HG03521 (cell line): ENCODE data around the gene TNFRSF25.

ENCODE experiments used
- ATAC-seq: cut with Tn5 transposase; IDR thresholded peaks from one replicate; pipeline ENCODE4 v1.9.1; 2021; ENCODE audit warnings: mild to moderate bottlenecking, moderate library complexity; ENCODE audit not compliant: unreplicated experiment

TNFRSF25 gene

DNA sequence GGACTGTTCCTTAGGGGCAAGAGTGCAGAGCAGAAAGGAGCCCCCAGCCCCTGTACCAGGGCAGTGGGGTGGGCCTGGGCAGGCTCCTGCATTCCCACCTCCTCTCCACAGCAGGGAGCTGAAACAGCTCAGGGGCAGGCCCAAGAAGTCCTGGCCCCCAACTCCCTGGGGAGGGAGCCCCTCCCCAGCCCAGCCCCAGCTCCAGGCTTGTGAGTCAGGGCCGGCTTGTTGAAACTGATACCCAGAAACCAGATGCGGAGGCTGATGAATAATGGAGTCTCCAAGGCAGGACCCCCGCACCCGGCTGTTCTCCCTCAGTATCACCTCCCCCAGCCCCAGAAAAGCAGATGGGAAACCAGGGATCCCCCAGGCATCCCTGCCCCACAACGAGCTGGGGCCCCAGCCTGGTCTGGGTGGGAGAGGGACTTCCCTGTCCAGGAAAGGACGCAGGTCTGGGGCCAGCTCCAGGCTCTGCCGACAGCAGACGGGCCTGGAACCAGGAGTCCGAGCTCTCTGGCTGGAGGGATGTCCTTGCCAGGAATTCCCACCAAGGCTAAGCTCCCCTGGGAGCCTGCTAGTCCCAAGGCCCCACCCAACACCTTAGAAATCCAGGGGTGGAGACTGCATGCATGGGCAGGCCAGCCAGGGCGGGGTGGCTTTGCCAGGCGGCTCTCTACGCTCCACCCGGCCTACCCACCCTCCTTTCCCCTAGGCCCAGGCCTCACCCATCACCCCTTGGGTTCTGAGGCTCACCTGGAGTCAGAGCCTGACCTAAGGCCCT lies 22.8 kb upstream of the TNFRSF25 start:
- no peak for ATAC-seq

DNA sequence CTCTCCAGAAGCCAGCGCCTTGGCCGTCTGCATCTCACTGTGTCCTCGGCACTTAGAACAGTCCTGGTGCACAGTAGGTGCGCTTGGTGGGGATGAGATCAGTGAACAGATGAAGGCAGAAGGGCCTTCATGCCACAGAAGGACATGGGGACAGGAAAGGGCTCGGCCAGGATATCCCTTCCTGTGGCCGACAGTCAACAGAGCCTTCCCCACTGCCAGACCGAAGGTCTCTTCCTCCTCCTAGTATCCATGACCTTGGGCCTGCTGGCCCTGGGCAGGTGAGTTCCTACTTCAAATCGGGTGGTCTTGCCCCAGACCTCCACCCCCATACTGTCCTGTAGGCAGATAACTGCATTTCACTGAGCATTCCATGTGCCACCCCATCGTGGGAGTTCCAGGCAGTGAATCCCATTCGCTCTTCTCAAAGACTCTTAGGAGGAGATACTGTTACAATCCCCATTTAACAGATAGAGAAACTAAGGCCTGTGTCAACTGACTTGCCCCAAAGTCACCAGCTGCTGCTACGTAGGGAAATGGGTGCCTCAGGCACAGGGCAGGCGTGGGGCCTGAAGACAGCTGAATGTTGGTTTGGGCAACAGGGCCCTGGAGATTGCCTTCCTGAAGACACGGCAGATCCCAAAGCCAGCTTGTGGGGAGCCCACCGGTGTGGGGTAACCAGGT lies 22.0 kb upstream of the TNFRSF25 start:
- ATAC-seq, result no peak

DNA sequence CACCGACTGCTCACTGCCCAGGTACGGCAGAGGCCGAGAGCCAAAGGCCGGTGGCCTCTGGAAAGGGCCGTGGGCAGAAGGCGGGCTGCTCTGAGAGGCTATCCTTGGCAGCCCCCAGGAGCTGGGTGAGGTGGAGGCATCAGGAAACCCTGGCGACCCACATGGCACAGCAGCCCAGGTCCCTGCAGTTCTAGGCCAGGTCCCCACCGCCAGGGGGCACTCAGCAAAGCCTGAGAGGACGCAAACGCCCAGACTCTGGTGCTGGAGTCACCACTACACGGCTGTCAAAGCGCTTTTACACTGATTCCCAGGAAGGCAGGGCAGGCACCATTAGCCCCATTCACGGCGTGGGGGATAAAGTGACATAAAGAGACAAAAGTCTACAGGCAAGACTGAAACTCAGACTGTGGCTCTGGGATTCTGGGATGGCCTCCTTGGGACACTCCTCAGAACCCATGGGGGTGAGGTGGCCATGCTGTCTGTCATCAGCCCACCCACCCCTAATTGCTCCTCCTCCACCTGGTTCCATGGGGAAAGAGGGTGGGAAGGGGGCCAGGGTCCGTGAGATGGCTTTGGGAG lies 20.5 kb upstream of the TNFRSF25 start:
- ATAC-seq, result no peak

DNA sequence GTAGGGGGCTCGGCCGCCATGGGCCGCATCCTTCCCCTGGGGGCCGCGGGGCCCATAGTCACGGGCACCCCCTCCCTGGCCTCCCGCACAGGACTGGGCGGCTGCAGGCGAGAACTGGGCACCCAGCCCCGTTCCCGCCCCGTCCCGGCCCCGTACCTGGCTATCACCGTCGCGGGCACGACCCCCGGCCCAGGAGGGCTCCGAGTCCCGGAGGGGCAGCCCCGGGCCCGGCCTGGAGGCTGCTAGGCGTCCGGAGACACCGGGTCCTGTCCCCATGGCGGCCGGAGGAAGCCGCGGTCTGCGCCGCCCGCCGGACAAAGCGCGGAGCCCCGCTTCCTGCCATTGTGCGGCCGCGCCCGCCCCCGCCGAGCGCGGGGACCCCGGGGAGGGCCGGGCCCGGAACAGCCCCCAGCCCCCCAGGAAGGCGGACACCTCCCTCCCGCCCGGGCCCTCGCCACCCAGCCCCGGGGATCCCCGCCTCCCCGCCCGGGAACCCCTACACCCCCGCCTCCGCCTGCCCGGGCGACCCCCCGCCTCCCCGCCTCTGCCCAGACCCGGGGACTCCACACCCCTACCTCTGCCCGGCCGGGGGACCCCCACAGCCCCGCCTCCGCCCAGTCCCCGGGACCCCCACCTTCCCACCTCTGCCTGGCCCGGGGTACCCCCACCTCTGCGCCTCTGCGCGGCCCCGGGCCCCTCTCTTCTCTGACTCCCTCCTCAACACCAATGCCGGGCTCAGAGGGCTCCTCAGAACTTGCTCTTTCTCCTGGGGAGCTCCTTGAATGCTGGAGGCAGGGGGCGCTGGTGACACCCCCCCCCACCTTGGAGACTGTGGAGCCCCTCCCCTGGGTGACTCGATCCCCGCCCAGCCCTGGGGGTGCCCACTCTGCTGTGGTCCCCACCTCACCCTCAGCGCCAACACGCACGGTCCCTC lies 19.5 kb upstream of the TNFRSF25 start:
- no peak for ATAC-seq

DNA sequence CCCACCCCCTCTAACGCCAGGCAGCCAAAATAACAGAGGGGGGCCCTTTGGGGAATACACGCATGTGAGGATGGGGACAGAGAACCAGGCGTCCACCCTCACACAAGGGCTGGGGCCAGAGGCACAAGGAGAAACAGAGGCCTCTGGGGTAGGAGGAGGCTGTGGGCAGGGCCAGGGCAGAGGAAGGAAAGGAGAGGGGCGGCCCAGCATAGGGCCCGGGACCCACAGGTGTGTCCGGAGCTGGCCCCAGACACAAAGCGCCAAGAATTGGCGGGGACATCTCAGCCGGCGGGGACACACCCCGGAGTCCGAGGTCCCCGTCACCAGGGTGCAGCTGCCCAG lies 18.8 kb upstream of the TNFRSF25 start:
- ATAC-seq, result no peak

DNA sequence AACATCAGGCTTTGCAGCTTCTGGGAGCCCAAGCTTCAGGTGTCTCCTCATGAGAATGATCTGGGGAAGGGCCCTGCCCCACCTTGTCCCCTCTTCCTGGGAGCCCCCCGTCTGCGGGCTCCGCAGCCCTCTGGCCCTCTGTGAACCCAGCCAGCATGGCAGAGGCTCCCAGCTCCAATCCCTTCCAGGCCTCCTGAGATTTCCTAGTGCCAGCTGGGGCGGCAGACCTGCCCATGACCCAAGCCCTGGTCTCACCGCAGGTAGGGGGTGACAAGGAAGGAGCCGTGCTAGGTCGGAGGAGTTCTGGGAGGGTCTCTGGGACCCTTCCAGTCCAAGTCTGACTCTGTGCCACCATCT lies 17.8 kb upstream of the TNFRSF25 start:
- no peak for ATAC-seq

DNA sequence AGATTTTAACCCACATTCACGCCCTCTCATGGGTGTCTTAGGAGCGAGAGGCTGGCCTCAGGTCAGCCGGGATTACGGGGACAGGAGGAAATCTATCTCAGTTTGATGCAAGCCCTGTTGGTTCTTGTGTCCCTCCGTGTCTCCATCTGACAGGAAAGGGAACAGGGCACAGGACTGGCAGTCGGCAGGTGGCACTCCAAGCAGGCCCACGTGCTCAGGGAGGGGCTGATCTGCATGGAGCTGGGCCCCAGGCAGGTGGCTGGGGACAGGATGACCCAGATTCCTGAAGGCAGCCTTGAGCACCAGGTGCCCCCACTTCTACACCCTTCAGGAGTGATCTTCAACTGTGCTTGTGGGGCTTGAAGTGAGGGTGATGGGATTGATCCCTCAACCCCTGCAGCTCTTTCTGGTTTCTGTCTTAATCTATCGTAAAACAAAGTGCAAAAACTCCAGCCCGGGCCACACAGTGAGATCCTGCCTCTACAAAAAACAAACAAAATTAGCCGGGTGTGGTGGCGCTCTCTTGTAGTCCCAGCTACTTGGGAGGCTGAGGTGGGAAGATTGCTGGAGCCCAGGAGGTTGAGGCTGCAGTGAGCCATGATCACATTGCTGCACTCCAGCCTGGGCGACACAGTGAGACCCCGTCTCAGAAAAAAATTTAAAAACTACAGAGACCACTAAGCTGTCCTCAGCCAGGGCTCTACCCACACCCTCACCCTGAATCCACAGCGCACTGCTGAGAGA lies 17.2 kb upstream of the TNFRSF25 start:
- no peak for ATAC-seq

DNA sequence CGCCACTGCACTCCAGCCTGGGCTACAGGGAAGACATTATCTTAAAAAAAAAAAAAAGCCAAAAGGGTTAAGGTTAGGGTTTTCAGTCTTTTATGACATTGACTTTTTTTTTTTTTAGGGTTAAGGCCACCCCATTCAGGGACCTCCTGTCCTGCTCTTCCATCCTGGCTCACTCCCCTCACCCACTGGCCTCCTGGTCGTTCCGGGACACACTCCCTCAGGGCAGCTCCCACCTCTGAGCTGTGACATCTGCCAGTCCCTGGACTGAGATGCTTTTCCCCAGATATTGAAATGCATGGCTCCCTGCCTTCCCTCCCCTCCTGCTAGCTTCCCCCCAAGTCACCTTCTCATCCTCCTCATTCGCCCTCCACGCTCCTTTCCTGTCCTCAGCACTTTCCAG lies 15.8 kb upstream of the TNFRSF25 start:
- no peak for ATAC-seq

DNA sequence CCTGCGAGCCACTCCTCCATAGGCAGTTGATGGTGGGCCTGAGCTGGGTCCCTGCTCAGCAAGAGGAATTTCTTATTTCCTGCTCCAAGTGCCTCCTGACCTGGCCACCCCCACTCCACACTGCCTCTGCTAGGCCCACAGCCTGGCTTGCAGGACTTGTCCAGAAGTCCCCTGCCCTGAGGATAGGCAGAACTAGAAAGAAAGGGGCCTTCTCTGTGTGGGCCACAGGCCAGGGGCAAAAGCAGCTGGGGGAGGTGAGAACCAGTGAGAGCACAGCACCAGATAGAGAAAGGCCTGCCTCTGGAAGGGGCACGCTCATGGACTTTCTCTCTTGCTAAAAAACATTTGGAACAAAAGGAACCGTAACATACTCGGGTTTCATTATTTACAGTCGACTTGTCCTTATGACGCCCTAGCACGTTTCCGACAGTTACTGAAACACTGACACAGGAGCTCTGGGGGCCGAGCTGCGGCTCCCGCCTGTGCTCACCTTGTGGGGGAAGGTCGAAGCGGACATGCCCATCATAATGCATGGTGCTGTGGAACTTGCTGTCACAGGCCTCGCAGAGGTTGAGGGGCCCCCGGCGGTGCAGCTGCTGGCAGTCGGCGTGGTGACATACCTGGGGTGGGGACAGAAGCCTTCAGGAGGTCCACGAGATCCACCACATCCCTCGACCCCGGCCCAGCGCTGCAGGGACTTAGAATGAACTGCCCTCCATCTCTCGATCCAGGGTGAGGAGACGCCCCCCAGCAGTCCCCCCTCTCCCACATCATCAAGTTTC lies 11.3 kb upstream of the TNFRSF25 start:
- ATAC-seq, result no peak

DNA sequence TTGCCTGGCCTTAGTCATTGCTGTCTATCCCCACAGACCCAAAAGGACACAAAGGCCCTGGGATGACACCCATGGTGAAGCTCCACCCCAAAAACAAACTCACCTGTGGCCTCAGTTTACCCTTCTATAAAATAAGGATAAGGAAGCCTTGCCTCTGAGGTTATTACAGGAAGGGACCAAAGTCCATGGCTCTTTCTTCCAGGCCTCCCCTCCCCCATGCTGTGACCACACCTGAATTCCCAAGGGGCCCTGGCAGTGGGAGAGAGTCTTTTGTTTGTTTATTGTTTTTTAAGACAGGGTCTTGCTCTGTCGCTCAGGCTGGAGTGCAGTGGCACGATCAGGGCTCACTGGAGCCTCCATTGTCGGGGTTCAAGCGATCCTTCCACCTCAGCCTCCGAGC lies 10.5 kb upstream of the TNFRSF25 start:
- ATAC-seq, result no peak

DNA sequence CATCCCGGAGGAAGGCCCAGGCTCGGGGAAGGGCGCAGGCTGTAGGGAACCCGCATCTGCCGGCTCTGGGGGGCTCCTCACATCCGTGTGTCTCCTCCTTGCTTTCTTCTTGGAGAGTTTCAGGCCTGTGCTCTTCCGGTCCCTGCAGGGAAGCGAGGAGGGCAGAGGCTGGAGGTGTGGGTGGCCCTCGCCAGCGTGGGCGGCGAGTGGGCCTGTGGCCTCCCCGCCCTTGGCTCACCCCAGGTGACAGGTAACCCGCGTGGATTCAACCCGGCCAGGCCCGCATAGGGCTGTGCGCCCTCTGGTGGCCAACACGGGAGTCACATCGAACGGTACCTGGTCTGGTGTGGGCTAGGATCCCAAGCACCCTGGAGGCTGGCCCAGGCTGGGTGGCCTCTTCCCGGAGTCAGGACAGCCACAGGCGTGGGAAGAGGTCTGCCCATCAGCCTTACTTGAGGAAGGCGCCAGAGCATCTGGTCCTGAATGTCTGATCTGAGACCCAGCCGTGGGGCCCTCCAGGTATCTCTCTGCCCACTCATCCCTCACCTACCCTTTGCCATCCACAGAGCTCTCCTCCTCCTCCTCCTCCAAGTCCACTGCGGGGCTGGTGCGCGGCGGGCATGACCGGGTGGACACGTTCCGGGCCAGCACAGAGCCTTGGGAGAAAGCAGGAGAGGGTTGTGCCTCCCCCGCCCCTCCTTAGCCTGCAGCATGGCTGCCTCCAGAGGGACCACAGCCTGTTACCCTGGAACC lies 9.6 kb upstream of the TNFRSF25 start:
- ATAC-seq, result no peak

DNA sequence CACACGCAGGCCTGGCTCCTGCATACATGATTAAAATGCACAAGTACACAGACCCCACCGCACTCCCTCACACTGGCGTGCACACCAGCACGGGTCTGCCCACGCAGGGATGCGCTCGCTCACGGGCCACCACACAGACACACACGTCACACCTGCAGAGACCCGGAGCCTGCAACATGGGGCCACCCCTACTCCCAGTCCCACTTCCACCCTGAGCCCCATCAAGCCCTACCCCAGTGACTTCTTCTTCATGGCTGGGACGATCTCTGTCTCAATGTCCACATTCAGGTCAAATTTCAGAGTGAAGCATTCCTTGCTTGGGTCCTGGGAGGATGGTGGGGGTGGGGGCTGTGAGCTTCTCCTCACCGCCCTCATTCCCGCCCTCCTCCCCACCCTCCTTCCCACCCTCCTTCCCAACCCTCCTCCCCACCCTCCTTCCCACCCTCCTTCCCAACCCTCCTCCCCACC lies 8.9 kb upstream of the TNFRSF25 start:
- ATAC-seq, result no peak

DNA sequence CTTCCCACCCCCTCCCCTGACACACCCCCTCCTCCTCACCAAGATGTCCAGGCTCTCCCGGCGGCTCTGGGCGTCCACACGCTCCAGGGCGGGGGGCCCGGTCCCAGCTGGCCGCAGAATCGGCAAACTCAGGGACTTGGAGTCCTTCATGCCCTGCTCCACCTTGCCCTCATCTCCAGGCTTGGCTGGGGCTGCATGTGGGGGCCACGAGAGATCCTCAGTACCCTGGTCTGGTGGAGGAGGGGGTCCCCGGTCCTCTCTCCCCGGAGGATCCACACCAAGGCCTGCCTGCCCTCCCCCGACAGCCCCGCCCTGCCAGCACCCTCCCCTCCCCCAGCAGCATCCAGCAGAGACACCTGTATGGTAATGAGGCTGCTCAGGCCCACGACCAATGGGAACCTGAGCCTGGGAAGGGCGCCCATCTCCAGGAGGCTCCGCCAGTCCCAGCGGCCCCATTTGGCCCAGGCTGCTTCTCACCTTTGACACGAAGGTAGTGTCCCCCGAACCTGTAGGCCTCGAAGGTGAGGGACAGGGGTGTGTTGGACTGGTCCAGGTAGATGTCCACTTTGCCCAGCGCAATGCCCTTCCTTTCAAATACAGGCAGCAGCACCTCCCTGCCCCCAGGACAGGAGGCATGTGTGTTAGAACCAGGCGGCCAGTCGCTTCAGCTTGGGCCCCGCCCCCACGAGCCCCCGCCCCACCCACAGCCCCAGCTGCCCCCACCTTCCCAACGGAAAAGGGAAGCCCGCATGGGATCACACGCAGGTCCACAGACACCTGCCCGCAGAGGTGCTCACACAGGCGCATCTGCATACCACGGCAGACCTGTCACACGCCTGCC lies 8.2 kb upstream of the TNFRSF25 start:
- ATAC-seq, result no peak

DNA sequence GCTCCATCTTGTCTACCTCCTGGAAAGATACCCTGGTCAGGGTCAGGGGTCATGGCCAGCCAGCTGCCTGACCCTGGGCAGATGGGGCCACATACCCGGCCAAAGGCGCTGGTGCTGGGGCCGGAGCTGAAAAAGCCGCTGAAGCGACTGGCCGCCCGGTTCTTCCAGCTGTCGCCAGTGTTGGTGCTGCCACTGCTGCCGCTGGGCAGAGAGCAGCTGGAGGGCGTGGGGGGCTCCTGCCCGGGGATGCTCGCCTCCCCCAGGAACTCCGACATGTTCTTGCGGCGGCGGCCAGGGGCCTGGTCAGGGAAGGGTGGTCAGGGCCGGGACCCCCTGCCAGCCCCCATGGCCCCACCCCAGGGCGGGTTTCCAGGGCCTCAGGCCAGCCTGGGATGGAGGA lies 7.2 kb upstream of the TNFRSF25 start:
- ATAC-seq, result no peak

DNA sequence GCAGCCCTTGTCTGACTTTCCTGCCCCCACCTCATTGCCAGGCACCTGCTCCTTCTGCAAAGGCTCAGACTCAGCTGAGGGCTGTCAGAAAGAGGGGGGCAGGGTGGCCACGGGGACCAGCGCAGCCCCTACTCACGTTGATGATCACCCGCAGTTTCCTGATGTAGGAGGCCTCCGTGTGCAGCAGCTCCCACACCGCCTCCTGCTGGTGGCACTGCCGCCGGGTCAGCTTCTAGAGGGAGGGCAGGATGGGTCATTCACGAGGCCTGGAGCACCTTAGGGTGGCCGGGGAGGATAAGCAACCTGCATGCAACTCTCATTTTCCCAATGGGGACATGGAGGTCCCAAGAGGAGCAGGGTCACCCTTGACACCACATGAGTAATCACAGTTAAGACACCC lies 6.4 kb upstream of the TNFRSF25 start:
- ATAC-seq, result no peak

DNA sequence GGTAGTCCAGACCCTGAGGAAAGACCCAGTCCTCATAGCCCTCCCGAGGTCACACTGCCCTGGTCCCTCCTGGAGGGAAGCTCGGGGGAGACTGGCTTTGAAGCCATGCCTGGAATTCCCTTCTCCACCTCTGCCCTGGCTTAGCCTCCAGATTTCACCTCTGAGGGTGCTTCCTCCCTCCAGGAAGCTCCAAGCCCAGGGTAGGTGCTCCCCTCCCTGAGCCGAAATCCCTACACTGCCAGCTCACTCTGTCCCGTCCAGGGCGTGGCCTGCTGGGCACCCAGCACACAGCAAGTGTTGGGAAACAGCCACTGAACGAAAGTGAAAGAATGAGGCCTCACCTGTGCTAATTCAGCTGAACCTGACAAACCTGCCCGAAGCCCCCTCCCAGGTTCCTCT lies 6.0 kb upstream of the TNFRSF25 start:
- ATAC-seq, result no peak

DNA sequence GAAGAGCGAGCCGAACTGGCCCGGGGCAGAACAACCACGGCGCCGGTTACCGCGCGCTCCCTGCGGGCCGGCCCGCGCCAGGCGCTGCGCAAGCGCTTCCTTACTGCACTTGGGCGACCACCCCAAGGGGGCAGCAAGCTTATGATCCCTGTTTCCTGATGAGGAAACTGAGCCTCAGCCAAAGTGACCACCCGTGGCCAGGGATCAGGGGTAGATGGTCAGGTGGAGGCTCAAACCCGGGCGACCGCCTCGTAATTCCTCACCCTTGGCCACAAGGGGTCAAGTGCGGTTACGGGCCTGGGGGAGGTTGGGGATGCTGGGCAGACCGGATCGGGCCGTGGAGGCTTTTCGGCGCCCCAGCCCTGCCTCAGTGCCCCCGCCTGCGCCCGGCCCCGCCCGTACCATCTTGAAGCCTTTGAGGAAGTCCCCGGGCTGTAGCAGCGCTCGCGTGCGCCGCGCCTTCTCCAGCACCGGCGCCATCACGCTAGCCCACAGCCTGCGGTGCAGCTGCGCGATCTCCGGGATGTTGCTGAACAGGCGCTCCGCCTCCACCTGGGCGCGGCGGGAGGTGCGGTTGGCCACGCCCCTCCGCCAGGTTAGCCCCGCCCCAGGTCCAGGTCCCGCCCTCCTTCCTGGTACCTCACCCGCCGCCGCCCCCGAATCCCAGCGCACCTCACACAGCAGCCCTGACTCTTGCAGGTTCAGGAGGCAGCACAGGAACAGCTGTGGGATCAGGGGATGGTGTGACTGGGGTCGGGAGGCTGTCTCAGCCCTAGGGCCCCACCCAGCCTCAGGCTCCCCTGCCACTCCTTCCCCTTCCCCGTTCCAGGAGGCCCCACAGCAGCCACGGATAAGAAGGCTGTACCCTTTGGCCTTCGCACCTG lies 5.4 kb upstream of the TNFRSF25 start:
- no peak for ATAC-seq
